Measurements from ENCODE around the gene COPZ2. TPM values are rescaled to one million over a fixed set of nuclear protein-coding genes. Genes with fewer than 3 reads are reported as not detected.
"Not testable (repeated sequence)": the region's sequence is repeated elsewhere in the genome, so short reads cannot be mapped to it uniquely, and the experiment has no call there.

Gene COPZ2
- polyA plus RNA-seq, 1 of the 3 experiments (the other 2 are of a cell fraction) = 36.9 TPM

- no peaks in the 10 kb centered on the region for H3K36me3 ChIP-seq (replicated peaks in 1 of 2; ENCODE audit: control insufficient read depth in 1 of 2, insufficient read depth in 2 of 2, low read length in 1 of 2)
- H3K4me1 ChIP-seq (ENCODE audit: control insufficient read depth in 1 of 2, insufficient read depth in 2 of 2, low read depth in 1 of 2, low read length in 1 of 2) = peaks cover 61 to 65% of the 10 kb centered on the region in 2 experiments
- H3F3A ChIP-seq (replicated peaks; ENCODE audit: insufficient read depth) = peaks cover 44% of the 10 kb centered on the region
- ChIA-PET CTCF (interaction anchor here (1.4 to 41.8 kb wide), 8 partner anchors 9 to 95 kb away, joined by 4 to 1752 read pairs (median 16); partner anchors contain the start of gene CDK5RAP3), POLR2A (interaction anchor here (0.6 to 9.0 kb wide), 10 partner anchors 9 to 61 kb away, joined by 3 to 223 read pairs (median 14); partner anchors contain the start of genes CDK5RAP3, NFE2L1 and PNPO)
- H3K9ac ChIP-seq = peak overlapping the region; percentile 72
- peak overlapping the region; percentile 72 for H3K4me2 ChIP-seq
- no peaks in the 10 kb centered on the region for H3K27me3 ChIP-seq (ENCODE audit: insufficient read depth)
- H3K27ac ChIP-seq (ENCODE audit: low read depth in 2 of 2, low read length in 1 of 2) = peak overlapping the region; percentile 99 to 100
- no peaks in the 10 kb centered on the region for H3K9me3 ChIP-seq
- no peaks in the 10 kb centered on the region for H3K9me2 ChIP-seq
- 15% methylated on average over 4 of the region's 4 CpGs for WGBS (ENCODE audit: low lambda C conversion rate)
- TF ChIP-seq IRF3 (IDR thresholded peaks at IDR 0.05; ENCODE audit: low read depth, low read length) (no peak), TAF1 (IDR thresholded peaks at IDR 0.05; ENCODE audit: borderline replicate concordance, low read depth, low read length) (peak; percentile 50; the same call in 1 of the 2 replicates), YY1 (IDR thresholded peaks at IDR 0.05; ENCODE audit: low read depth) (peak; percentile 85; the same call in 1 of the 2 replicates), JUND (IDR thresholded peaks at IDR 0.05) (peak; percentile 64), RFX5 (IDR thresholded peaks at IDR 0.05; ENCODE audit: low read length) (0 out of 2 replicates have a peak, but pooled peaks have one; percentile 14), POLR2AphosphoS5 (IDR thresholded peaks at IDR 0.05; ENCODE audit: low read depth, low read length) (no peak), ELF1 (IDR thresholded peaks at IDR 0.05) (no peak), GATA2 (CRISPR knock-in tag; IDR thresholded peaks at IDR 0.05) (no peak), CHD2 (IDR thresholded peaks at IDR 0.05; ENCODE audit: low read length, partially characterized antibody) (no peak), REST (IDR thresholded peaks at IDR 0.05; ENCODE audit: low read depth, low read length) (peak; percentile 30; the same call in 1 of the 2 replicates), MAX (IDR thresholded peaks at IDR 0.05; ENCODE audit: low read depth) (peak; percentile 77), FOSL2 (IDR thresholded peaks at IDR 0.05; ENCODE audit: borderline replicate concordance, low read depth) (peak; percentile 81; the same call in 1 of the 2 replicates), FOXJ3 (CRISPR knock-in tag; IDR thresholded peaks at IDR 0.05) (no peak), PBX3 (IDR thresholded peaks at IDR 0.05) (peak; percentile 61), RAD21 (IDR thresholded peaks at IDR 0.05; ENCODE audit: low read length) (no peak), USF1 (IDR thresholded peaks at IDR 0.05; ENCODE audit: borderline replicate concordance, low read depth) (no peak), EP300 (IDR thresholded peaks at IDR 0.05; ENCODE audit: borderline replicate concordance in 1 of 2, low read depth in 1 of 2, low read length in 1 of 2) (no peak), GABPA (IDR thresholded peaks at IDR 0.05; ENCODE audit: low read depth) (peak; percentile 37), NFIC (IDR thresholded peaks at IDR 0.05; ENCODE audit: borderline replicate concordance) (peak; percentile 33; the same call in 1 of the 2 replicates)
- H3K4me3 ChIP-seq (ENCODE audit: low read depth in 2 of 2, low read length in 1 of 2) = peak overlapping the region in 1 of 2 experiments; percentile 43; a peak in 2 of 4 replicates
- DNase-seq = no peak
- peak overlapping the region; percentile 91 for H2AFZ ChIP-seq (ENCODE audit: low read depth)
- H4K20me1 ChIP-seq (ENCODE audit: insufficient read depth) = no peaks in the 10 kb centered on the region
- no peaks in the 10 kb centered on the region for H3K79me2 ChIP-seq (ENCODE audit: insufficient read depth)
Measured at GRCh38 chr17:48002266-48002915, 35.2 kb downstream of the COPZ2 start.

- Histone ChIP-seq H3K9ac (peak overlapping the region; percentile 72), H3F3A (replicated peaks; ENCODE audit: insufficient read depth) (peaks cover 40% of the 10 kb centered on the region), H3K27ac (ENCODE audit: low read depth in 2 of 2, low read length in 1 of 2) (peak overlapping the region; percentile 99 to 100), H2AFZ (ENCODE audit: low read depth) (peak overlapping the region; percentile 91), H3K4me1 (ENCODE audit: control insufficient read depth in 1 of 2, insufficient read depth in 2 of 2, low read depth in 1 of 2, low read length in 1 of 2) (peaks cover 61 to 67% of the 10 kb centered on the region in 2 experiments), H3K4me2 (peak overlapping the region; percentile 72)
- POLR2A ChIA-PET = interaction anchor here (2.4 to 9.0 kb wide), 3 partner anchors 13 to 19 kb away, joined by 6 to 223 read pairs (median 77); no protein-coding TSS in a partner anchor
- H4K20me1 ChIP-seq (ENCODE audit: insufficient read depth); H3K9me3 ChIP-seq; H3K36me3 ChIP-seq (replicated peaks in 1 of 2; ENCODE audit: control insufficient read depth in 1 of 2, insufficient read depth in 2 of 2, low read length in 1 of 2); DNase-seq; H3K4me3 ChIP-seq (ENCODE audit: low read depth in 2 of 2, low read length in 1 of 2); H3K79me2 ChIP-seq (ENCODE audit: insufficient read depth); H3K27me3 ChIP-seq (ENCODE audit: insufficient read depth); H3K9me2 ChIP-seq: not testable (repeated sequence)
- WGBS (ENCODE audit: low lambda C conversion rate) = 93% methylated on average over 5 of the region's 5 CpGs
- CTCF ChIA-PET = interaction anchor here (22.5 to 41.8 kb wide), 2 partner anchors 15 to 17 kb away, joined by 479 to 1752 read pairs; no protein-coding TSS in a partner anchor
Measured at GRCh38 chr17:48001657-48002056, 35.9 kb downstream of the COPZ2 start.

All from SK-N-SH (cell line).